ENCODE results near the gene SAMD11. TPM values are rescaled to one million over a fixed set of nuclear protein-coding genes. Genes with fewer than 3 reads are reported as not detected.

SAMD11 gene
- total and polyA plus RNA-seq, 2 donors (not counting 1 experiment from before 2014, with no cell fraction given) = not detected

DNA sequence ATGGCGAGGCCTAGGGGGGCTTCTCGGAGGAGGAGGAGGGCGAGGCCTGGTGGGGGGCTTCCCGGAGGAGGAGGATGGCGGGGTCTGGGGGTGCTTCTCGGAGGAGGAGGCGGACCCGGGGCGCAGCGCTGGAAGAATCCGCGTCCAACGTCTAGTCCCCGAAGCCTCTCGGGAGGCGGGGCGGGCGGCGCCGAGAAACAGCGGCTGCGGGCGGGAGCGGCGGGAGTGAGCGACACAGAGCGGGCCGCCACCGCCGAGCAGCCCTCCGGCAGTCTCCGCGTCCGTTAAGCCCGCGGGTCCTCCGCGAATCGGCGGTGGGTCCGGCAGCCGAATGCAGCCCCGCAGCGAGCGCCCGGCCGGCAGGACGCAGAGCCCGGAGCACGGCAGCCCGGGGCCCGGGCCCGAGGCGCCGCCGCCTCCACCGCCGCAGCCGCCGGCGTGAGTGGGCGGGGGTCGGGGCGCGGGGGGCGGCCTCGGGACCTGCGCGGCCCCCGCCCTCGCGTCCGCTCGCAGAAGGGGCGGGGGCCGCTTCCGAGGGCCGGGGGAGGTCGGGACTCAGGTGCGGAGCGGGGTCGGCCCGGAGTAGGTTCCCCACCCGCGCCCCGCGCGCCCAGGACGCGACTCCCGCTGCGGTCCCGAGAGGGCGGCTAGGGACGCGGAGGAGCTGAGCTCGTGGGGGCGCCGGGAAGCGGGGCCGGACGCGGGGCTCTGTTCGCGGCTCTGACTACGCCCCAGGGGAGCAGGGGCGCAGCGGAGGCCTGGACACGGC is 36.8 kb downstream of the SAMD11 start, which contains the start of gene KLHL17:
Gene KLHL17 (plus strand): TSS at position 222 of the 769 bp plus-strand sequence. CDS start 110 bp downstream, at position 332.
- peak within 1 kb of the TSS in 1 of 2 donors; percentile 64 for H3K27ac ChIP-seq (ENCODE audit: low read length in 2 of 2)
- H3K4me2 ChIP-seq (replicated peaks; ENCODE audit: low read depth, low read length, poor library complexity, severe bottlenecking) = peak within 1 kb of the TSS; percentile 83
- peaks cover 0 to 17% of the 10 kb centered on the region in 2 experiments for H3K36me3 ChIP-seq (replicated peaks in 1 of 2; ENCODE audit: control extremely low read depth in 1 of 2, control insufficient read depth in 1 of 2, extremely low read depth in 1 of 2, insufficient read depth in 2 of 2, low read length in 1 of 2)
- ChIA-PET CTCF (no interaction called here), POLR2A (no interaction called here)
- ATAC-seq (ENCODE audit: low read depth) = peak; percentile 61
- peak within 1 kb of the TSS in 4 of 5 experiments; percentile 40 to 93 (median 60) for H3K4me3 ChIP-seq (ENCODE audit: control extremely low read depth in 1 of 5, extremely low read depth in 1 of 5, insufficient read depth in 1 of 5, low read depth in 2 of 5, low read length in 4 of 5)
- TF ChIP-seq, protein P1, sequence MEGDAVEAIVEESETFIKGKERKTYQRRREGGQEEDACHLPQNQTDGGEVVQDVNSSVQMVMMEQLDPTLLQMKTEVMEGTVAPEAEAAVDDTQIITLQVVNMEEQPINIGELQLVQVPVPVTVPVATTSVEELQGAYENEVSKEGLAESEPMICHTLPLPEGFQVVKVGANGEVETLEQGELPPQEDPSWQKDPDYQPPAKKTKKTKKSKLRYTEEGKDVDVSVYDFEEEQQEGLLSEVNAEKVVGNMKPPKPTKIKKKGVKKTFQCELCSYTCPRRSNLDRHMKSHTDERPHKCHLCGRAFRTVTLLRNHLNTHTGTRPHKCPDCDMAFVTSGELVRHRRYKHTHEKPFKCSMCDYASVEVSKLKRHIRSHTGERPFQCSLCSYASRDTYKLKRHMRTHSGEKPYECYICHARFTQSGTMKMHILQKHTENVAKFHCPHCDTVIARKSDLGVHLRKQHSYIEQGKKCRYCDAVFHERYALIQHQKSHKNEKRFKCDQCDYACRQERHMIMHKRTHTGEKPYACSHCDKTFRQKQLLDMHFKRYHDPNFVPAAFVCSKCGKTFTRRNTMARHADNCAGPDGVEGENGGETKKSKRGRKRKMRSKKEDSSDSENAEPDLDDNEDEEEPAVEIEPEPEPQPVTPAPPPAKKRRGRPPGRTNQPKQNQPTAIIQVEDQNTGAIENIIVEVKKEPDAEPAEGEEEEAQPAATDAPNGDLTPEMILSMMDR (IDR thresholded peaks at IDR 0.05) = no peak
- TF ChIP-seq EZH2 (IDR thresholded peaks at IDR 0.05; ENCODE audit: borderline replicate concordance, insufficient read depth, low read depth, low read length, poor library complexity, severe bottlenecking) = no peak
- peak within 1 kb of the TSS; percentile 98 for H2AFZ ChIP-seq (ENCODE audit: insufficient read depth, low read depth, low read length, poor library complexity, severe bottlenecking)
- H3K27me3 Mint-ChIP-seq = no peaks in the 10 kb centered on the region
- peak within 1 kb of the TSS; percentile 77 for H3K27ac Mint-ChIP-seq
- H3K4me1 ChIP-seq (ENCODE audit: control insufficient read depth in 2 of 2, insufficient read depth in 2 of 2, low read length in 2 of 2) = peaks cover 24 to 39% of the 10 kb centered on the region in 2 donors
- WGBS (ENCODE audit: insufficient coverage) = under 1% methylated on average over 109 of the region's 109 CpGs
- H3K9me3 ChIP-seq (ENCODE audit: control extremely low read depth in 1 of 3, control insufficient read depth in 2 of 3, insufficient read depth in 1 of 3, low read length in 2 of 3) = no peaks in the 10 kb centered on the region
- no peaks in the 10 kb centered on the region for H3K27me3 ChIP-seq (replicated peaks in 1 of 4; ENCODE audit: control extremely low read depth in 1 of 4, control insufficient read depth in 3 of 4, insufficient read depth in 4 of 4, low read length in 3 of 4)
- no peaks in the 10 kb centered on the region for H3K9me3 Mint-ChIP-seq (ENCODE audit: insufficient read depth)
- DNase-seq = peak; percentile 82
- peaks cover 35% of the 10 kb centered on the region for H4K20me1 ChIP-seq (ENCODE audit: control insufficient read depth, insufficient read depth, low read length, poor library complexity, severe bottlenecking)
- H3K9ac ChIP-seq (ENCODE audit: low read length) = peak within 1 kb of the TSS; percentile 98
- peaks cover 14% of the 10 kb centered on the region for H3K4me1 Mint-ChIP-seq
- intact Hi-C loops (cut with micrococcal nuclease) = no loop called here
- peaks cover 21% of the 10 kb centered on the region for H3K79me2 ChIP-seq (ENCODE audit: control insufficient read depth, insufficient read depth, low read length)
- peak within 1 kb of the TSS; percentile 88 for H3K4me3 Mint-ChIP-seq

- Histone ChIP-seq H3K9ac (ENCODE audit: low read length) (peak overlapping the region; percentile 98), H3K27me3 (replicated peaks in 1 of 4; ENCODE audit: control extremely low read depth in 1 of 4, control insufficient read depth in 3 of 4, insufficient read depth in 4 of 4, low read length in 3 of 4) (no peaks in the 10 kb centered on the region), H3K4me2 (replicated peaks; ENCODE audit: low read depth, low read length, poor library complexity, severe bottlenecking) (peak overlapping the region; percentile 83), H3K27ac (ENCODE audit: low read length in 2 of 2) (no peak overlapping the region), H3K79me2 (ENCODE audit: control insufficient read depth, insufficient read depth, low read length) (peaks cover 20% of the 10 kb centered on the region), H3K36me3 (replicated peaks in 1 of 2; ENCODE audit: control extremely low read depth in 1 of 2, control insufficient read depth in 1 of 2, extremely low read depth in 1 of 2, insufficient read depth in 2 of 2, low read length in 1 of 2) (peaks cover 0 to 11% of the 10 kb centered on the region in 2 experiments), H2AFZ (ENCODE audit: insufficient read depth, low read depth, low read length, poor library complexity, severe bottlenecking) (peak overlapping the region; percentile 98), H3K9me3 (ENCODE audit: control extremely low read depth in 1 of 3, control insufficient read depth in 2 of 3, insufficient read depth in 1 of 3, low read length in 2 of 3) (no peaks in the 10 kb centered on the region), H3K4me1 (ENCODE audit: control insufficient read depth in 2 of 2, insufficient read depth in 2 of 2, low read length in 2 of 2) (peaks cover 28 to 36% of the 10 kb centered on the region in 2 donors), H4K20me1 (ENCODE audit: control insufficient read depth, insufficient read depth, low read length, poor library complexity, severe bottlenecking) (peaks cover 28% of the 10 kb centered on the region), H3K4me3 (ENCODE audit: control extremely low read depth in 1 of 5, extremely low read depth in 1 of 5, insufficient read depth in 1 of 5, low read depth in 2 of 5, low read length in 4 of 5) (peak overlapping the region in 4 of 5 experiments; percentile 28 to 93 (median 60))
- Mint-ChIP-seq H3K27ac (no peak overlapping the region), H3K4me3 (peak overlapping the region; percentile 75), H3K9me3 (ENCODE audit: insufficient read depth) (no peaks in the 10 kb centered on the region), H3K27me3 (no peaks in the 10 kb centered on the region), H3K4me1 (peaks cover 14% of the 10 kb centered on the region)
- TF ChIP-seq, protein P1 (IDR thresholded peaks at IDR 0.05) = no peak
- TF ChIP-seq EZH2 (IDR thresholded peaks at IDR 0.05; ENCODE audit: borderline replicate concordance, insufficient read depth, low read depth, low read length, poor library complexity, severe bottlenecking) = no peak
- ChIA-PET CTCF (no interaction called here), POLR2A (no interaction called here)
- WGBS (ENCODE audit: insufficient coverage) = 42% methylated on average over 56 of the region's 56 CpGs
- intact Hi-C loops (cut with micrococcal nuclease) = no loop called here
- ATAC-seq (ENCODE audit: low read depth) = no peak
- DNase-seq = no peak
Measured at GRCh38 chr1:961132-961669, 37.5 kb downstream of the SAMD11 start.
